ENCODE measurements around the gene SSC5D.
"Not testable (repeated sequence)": the region's sequence is repeated elsewhere in the genome, so short reads cannot be mapped to it uniquely, and the experiment has no call there.

SSC5D gene

DNA sequence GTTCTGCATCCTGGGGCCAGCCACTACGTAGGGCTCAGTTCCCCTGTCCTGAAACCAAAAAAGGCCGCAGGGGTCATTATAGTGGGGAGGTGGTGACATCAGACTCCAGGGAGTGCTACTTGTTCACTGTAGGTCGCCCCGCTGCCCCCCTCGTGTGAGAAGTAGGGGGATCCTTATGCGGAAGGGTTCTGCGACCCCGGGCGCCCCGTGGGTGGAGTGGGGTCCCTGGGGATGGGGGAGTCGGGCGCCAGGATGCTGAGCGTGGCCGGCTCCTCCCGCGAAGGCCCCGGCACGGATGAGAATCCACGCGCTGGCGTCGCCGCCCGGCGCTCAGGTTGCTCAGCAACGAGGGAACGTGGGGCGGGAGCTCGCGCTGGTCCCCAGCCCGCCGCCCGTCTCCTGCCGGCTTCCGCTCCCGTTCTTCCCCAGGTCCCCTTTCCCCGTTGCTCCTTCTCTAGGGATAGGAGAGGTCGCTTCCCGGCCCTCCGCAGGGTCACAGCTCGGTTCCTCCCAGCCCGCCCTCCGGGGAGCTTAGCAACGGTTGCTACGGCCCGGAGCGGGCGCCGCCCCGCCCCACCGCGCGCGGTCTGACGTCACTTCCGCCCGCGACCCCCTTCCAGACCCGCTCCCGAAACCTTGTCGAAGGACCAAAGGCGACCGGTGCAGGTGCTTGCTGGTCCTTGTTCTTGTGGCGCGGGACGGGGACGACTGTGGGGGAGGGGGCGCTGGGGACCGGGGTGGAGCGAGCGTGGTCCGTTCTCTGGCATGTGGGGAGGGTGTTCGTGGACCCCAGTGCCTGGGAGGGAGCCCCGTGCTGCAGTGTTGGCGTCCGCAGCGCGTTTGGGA lies 3.4 kb upstream of the SSC5D start, which contains the start of gene NAT14:
NAT14 (plus strand) TSS at position 596 of the 846 bp plus-strand sequence. CDS start 521 bp downstream, outside the sequence.
- peak; percentile 85 for DNase-seq (ENCODE audit: extremely low spot score, insufficient read length, low read depth)
- FAIRE-seq: peak; percentile 76

DNA sequence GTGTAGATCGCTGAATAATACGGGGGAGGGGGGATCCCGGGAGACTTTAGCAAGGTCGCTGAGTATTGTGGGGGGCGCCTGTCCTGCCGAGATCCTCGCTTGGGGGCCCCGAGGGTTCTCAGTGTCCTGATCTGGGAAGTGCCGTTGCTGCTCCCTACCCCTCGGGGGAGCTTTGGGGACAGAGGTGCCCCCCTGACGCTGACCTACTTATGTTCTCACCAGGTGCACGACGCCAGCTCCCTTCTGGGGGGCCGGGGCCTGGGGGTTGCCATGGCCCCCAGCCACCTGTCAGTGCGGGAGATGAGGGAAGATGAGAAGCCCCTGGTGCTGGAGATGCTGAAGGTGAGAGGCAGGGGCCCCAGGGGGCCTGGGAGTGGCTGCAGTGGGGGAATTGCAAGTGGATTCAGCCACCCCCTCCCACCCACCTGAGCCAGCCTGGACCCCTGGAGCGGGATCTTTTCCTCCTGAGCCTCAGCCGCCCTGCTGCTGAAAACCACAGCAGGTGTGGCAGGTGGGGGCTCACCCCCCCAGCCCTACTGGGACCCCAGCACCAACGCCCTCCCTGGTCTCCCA lies 2.7 kb upstream of the SSC5D start:
- DNase-seq (ENCODE audit: extremely low spot score, insufficient read length, low read depth) (no peak), FAIRE-seq (no peak)

DNA sequence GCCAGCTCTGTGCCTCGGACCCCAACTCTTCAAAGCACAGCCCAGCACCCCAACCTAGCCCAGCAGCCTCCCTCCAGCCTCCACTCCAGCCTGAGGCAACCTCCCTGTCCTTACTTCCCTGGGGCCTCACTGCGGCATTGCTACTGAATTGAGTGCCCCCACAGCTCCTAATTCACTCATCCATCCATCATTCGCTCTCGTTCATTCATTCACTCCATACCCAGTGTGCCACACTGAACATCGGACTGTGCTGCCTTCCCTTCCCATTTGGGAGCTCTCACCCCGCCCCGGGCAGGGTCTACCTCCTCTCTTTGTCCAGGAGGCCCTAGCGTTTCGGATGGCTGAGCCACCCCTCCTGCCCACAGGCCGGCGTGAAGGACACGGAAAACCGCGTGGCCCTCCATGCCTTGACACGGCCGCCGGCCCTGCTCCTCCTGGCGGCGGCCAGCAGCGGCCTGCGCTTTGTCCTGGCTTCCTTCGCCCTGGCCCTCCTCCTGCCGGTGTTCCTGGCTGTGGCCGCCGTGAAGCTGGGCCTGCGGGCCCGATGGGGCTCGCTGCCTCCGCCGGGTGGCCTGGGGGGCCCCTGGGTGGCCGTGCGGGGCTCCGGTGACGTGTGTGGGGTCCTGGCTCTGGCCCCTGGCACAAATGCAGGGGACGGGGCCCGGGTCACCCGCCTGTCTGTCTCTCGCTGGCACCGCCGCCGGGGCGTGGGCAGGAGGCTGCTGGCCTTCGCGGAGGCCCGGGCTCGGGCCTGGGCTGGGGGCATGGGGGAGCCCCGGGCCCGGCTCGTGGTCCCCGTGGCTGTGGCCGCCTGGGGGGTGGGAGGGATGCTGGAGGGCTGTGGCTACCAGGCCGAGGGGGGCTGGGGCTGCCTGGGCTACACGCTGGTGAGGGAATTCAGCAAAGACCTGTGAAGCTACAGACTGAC lies 1.9 kb upstream of the SSC5D start:
- FAIRE-seq: no peak
- no peak for DNase-seq (ENCODE audit: extremely low spot score, insufficient read length, low read depth)

DNA sequence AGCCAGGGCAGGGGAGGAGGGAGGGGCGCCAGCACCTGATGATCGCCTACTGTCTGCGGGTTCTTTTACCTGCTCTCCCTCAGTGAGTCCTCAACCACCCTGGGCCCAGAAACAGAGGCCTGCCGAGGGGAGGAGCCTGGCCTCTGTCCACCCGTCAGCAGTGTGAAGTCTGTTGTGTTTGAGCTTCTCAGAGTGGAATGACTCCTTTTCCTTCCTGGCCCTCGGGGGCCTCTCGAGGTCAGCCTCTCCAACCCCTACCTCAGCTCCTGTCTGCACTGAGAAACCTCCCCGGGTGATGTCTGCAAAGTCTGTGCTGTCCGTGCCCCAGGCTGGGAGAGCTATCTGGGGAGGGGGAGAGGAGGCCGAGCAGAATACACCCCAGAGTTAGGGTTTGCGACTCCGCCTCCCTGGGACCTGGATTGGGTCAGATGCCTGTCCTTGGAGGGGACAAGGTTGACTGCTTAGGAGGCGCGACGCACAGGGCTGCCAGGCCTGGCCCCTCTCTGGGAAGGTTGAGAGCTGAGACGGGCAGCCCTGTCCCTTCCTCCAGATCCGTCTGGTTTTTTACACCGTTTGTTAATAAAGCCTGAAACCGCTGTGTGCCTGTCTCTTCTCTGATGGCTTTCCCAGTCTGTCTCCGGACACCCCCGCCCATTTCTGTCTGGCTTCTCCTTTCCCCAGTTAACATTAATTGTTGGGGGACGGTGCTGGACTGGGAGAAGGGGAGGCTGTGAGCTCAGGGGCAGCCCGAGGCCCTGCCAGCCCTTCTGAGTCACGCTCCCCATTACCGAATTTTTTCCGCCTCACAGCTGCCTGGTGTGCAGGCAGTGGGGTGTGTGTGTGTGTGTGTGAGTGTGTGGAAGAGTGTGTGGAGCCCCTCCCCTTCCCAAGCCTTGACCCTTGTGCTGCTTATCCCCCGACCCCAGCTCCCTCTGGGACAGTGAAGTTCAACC lies 989 bp upstream of the SSC5D start:
- no peak for FAIRE-seq
- DNase-seq (ENCODE audit: extremely low spot score, insufficient read length, low read depth): no peak

DNA sequence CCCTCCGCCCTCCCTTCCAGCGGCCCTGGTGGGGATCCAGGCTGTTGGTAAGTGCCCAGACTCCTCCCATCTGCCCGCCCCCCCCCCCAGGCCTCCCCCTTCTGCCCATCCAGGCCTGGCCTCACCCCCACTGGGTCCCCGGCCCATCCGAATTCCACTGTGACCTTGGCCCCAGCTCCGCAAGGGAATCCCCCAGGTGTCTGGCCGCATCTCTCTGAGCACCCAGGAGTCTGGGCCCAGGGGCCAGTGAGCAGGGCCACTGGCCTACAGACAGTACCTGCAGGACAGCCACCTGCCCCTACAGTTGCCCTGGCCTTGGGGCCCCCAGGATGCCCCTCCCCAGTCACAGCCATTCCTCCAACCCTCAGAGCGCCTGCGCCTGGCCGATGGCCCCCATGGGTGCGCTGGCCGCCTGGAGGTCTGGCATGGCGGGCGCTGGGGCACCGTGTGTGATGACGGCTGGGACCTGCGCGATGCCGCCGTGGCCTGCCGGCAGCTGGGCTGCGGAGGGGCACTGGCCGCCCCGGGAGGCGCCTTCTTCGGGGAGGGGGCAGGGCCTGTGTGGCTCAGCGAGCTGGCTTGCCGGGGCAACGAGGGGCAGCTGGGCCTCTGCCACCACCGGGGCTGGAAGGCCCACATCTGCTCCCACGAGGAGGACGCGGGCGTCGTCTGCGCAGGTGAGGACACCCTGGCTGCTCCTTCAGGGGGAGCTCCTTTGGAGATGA lies 912 bp downstream of the SSC5D start:
- DNase-seq (ENCODE audit: extremely low spot score, insufficient read length, low read depth) (no peak), FAIRE-seq (no peak)

DNA sequence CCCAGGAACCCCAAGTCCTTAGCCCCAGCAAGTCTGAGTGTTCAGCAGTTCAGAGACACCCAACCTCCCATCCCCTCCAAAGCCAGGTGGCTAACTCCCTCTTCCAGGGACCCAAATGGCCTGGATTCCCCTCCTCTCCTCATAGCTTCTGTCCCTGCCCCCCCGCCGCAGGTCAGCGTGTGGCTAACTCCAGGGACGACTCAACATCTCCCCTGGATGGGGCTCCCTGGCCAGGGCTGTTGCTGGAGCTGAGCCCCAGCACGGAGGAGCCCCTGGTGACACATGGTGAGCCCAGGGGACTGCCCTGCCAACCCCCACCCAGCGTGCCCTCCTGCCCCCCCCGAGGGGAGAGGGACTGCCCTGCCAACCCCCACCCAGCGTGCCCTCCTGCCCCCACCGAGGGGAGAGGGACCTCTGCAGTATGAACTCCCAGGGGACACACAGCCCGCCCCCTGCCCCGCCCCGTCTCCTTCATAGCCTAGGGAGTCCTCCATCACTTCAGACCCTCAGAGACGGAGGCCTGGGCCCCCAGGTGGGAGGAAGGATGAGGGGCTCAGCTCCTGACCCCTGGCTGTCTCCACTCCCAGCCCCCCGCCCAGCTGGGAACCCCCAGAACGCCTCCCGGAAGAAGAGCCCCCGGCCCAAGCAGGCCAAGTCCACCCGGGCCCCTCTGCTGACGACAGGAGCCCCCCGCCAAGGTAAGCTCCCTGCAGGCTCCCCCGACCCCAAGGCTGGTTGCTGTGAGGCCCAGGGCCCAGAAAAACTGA lies 1.7 kb downstream of the SSC5D start:
- no peak for FAIRE-seq
- DNase-seq (ENCODE audit: extremely low spot score, insufficient read length, low read depth): no peak

DNA sequence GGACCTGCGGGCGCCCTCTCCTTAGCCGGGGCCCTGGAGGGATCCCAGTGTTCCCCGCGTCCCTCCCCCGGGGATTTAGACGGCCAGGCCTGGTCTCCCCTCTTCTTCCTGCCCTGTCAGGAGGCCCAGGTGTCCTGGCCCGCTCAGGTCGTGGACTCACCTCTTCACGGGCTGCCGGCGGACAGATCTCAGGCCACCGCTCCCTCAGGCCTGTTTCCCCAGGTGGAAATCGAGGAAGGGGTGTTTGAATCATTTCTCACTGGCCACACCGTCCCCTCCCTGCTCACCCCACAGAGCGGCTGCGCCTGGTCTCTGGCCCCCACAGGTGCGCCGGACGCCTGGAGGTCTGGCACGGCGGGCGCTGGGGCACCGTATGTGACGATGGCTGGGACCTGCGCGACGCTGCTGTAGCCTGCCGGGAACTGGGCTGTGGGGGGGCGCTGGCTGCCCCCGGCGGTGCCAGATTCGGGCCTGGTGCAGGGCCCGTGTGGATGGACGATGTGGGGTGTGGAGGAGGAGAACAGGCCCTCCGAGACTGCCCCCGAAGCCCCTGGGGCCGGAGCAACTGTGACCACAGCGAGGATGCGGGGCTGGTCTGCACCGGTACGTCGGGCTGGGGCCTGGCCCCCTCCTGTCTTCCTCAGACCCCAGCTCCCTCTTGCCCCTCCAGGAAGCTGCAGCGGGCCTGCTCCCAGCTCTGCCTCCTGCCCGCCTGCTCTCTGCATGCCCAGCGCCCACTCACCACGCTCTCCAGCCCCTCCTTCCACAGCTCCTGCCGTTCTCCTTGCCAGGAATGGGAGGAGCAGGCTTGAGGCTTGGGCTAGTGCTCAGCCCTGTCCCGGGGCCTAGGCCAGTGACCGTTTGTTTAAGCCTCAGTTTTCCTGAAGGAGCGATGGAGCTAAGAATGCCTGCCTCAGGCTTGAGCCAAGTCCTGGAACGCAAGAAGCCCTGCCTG lies 2.5 kb downstream of the SSC5D start:
- DNase-seq (ENCODE audit: extremely low spot score, insufficient read length, low read depth) (no peak), FAIRE-seq (no peak)

DNA sequence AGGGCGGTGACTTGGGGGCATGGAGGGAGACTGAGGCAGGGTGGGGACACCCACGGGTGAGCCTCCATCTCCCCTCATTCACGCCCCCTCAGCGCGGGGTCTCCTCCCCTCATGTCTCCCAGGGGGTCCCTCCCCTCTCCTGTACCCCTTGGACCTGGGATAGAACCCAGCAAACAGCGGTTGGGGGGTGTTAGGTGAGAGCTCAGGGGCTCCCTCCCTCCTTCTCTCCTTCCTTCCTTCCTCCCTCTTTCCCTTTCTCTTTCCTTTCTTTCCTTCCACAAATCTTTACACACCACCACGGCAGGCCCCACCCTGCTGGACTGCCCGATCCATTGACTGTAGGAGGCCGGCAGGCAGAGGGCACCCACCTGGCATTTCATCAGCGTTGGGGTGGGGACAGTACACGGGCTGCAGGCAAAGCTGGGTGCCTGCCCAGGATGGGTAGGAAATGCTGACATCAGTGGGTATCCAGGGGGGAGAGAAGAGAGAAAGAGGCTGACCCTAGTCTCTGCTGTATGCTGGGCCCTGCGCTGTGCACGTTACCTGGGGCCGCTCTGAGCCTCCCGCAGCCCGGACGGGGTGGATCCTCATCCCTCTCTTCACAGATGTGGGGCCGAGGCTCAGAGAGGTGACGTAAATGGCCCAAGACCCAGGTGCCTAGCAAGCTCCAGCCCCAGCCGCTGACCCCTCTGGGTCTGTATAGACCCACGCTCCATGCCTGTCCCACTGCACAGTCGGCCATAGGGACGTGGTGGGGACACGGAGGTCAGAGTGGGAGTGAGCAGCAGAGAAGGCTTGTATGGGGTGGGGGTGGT lies 3.5 kb downstream of the SSC5D start:
- FAIRE-seq (no peak), DNase-seq (ENCODE audit: extremely low spot score, insufficient read length, low read depth) (no peak)

DNA sequence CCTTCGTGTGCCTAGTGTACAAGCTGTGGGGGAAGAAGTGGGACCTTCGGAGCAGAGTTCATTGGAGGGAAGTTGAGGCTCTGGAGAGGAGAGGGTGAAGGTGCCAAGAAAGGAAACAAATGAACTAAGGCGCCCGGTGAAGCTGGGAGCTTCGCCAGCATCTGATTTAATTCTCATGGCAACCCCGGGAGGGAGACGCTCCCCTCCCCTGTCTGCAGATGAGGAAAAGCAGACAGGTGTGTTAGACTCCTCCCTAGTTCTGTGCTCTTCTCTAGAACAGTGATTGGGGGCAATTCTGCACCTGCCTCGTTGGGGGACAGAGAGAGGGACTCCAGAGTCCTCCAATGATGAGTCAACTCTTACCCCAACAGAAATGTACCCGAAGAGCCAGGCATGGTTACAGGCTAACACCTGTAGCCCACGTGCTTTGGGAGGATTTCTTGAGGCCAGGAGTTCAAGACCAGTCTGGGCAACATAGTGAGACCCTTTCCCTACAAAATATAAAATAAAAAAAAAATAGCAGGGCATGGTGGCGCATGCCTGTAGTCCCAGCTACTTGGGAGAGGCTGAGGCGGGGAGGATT lies 4.2 kb downstream of the SSC5D start:
- FAIRE-seq (no peak), DNase-seq (ENCODE audit: extremely low spot score, insufficient read length, low read depth) (no peak)

DNA sequence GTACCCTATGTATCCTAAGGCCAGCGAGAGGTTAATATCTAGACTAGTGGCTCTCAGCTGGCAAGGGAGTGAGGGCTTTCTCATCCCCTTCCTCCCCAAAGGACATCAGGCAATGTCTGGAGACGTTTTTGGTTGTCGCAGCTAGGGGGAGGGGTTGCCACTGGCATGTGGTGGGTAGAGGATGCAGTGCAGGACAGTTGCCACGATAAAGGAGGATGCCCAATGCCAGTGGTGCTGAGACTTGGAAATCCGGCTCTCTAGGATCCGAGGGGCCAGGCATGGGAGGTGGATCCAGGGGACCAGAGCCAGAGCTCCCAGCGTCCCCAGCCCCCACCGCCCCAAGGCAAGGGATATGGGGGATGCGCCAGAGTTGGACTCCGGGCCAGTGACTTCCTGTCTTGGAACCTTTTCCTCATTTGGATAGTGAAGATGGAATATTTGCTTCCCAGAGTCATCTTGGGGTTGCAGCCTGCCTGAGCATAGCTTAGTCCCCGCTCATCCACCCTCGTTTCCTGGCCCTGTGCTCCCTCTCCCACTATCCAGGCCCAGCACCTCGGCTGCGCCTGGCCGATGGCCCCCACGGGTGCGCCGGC lies 4.9 kb downstream of the SSC5D start:
- DNase-seq (ENCODE audit: extremely low spot score, insufficient read length, low read depth) (no peak), FAIRE-seq (no peak)

DNA sequence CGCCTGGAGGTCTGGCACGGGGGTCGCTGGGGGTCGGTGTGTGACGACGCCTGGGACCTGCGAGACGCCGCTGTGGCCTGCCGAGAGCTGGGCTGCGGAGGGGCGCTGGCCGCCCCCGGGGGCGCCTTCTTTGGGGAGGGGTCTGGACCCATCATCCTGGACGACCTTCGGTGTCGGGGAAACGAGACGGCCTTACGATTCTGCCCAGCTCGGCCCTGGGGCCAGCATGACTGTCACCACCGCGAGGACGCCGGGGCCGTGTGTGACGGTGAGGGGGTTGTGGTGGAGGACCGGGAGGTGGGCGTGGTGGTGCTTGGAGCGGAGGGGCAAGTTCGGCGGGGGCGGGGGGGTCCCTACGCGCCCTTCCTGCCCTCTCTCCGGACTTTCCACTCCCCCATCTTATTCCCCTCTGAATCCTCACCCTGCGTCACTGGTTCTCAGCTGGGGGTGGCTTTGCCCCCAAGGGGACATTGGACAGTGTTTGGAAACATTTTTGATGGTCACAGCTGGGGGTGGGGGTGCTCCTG lies 5.5 kb downstream of the SSC5D start:
- no peak for FAIRE-seq
- DNase-seq (ENCODE audit: extremely low spot score, insufficient read length, low read depth): no peak

DNA sequence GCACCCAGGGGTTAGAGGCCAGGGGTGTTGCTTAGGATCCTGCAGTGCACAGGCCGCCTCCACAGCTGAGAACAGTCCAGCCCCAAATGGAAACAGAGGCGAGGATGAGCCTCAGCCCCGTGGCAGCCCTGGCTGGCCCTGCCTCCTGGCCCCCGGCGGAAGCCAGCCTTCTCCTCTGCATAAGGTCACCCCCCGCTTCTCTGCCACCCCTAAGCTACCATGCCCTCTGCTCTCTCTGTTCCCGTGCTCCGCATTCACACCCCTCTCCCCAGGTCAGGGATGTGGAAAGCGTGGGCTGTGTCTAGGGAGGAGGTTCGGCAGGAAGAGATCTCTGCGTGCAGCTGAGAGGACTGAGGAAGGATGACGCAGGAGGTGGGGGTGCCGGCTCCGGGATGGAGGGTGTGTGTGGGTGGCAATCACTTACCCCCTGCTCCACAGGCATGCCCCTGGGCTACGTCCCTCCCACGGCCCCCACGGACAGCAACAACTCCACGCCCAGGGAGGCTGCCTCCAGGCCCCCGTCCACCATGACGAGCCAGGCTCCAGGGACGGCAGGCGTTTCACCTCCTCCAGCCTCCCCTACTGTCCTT lies 6.0 kb downstream of the SSC5D start:
- FAIRE-seq (no peak), DNase-seq (ENCODE audit: extremely low spot score, insufficient read length, low read depth) (no peak)

DNA sequence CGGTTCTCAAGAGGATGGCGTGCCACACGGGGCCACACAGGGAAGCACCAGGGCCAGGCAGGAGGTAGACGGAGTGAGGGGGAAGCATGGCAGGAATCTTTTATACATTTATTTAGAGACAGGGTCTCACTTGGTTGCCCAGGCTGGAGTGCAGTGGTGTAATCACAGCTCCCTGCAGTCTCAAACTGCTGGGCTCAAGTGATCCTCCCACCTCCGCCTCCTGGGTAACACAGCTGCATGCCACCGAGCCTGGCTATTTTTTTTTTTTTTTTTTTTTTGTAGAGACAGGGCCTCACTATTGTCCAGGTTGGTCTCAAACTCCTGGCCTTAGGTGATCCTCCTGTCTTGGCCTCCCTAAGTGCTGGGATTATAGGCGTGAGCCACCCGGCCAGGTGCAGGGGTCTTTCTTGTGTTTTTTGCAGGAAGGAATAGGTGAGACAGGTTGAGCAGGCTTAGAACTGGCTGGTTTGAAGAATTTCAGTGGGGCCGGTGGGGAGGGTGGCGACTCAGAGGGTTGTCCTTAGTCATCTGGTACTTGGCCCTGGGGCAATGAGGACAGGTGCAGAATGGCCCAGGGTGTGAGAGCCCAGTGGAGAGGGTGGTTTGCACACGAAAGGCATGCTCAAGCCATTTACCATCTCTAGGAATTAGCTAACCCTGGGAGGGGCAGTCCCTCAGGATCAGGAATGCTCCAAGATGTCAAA lies 7.6 kb downstream of the SSC5D start:
- no peak for DNase-seq (ENCODE audit: extremely low spot score, insufficient read length, low read depth)
- no peak for FAIRE-seq

DNA sequence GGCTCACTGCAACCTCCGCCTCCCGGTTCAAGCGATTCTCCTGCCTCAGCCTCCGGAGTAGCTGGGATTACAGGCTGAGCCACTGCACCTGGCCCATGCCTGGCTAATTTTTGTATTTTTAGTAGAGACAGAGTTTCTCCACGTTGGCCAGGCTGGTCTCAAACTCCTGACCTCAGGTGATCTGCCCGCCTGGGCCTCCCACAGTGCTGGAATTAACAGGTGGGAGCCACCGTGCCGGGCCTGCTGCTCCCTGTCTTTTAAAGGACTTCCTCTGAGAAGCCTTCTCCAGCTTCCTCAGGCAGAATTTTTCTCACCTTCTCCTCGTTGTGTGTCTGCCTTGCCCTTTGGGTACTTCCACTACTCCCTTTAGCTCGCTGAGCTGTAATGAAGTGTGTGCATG lies 8.6 kb downstream of the SSC5D start:
- FAIRE-seq; DNase-seq (ENCODE audit: extremely low spot score, insufficient read length, low read depth): not testable (repeated sequence)

All from GM18507 (cell line).